HG02678 (cell line): Measurements from ENCODE around the gene TRAPPC4.
"Not testable (repeated sequence)": the region's sequence is repeated elsewhere in the genome, so short reads cannot be mapped to it uniquely, and the experiment has no call there.

Source experiments
- ATAC-seq: cut with Tn5 transposase; IDR thresholded peaks from one replicate; pipeline ENCODE4 v1.9.1; 2021; ENCODE audit warnings: mild to moderate bottlenecking, moderate library complexity; ENCODE audit not compliant: unreplicated experiment

The TRAPPC4 gene

GRCh38 chr11:119012629-119013170 is 5.9 kb upstream of the TRAPPC4 start:
- no peak for ATAC-seq

DNA sequence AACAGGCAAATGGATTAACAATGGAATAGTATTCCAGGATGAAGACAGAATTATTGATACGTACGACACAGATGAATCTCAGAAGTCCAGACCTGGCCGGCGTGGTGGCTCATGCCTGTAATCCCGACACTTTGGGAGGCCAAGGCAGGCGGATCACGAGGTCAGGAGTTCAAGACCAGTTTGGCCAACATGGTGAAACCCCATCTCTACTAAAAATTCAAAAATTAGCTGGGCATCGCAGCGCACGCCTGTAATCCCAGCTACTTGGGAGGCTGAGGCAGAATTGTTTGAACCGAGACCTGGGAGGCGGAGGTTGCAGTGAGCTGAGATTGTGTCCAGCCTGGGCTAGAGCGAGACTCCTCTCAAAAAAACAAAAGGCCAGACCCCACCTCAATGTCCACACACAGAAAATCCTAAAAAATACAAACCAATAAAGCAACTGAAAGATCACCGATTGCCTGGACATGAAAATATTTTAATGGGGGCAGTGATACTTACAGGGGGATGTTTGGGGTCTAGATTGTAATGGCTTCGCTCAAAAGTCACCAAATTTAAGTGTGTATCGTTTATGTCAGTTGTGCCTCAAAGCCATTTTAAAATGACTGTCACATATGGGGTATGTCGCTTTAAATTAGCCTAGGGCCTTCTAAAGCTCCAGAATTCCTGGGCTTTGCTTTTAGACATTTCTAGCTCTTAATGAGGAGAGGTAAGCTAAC is 4.2 kb upstream of the TRAPPC4 start:
- no peak for ATAC-seq

DNA sequence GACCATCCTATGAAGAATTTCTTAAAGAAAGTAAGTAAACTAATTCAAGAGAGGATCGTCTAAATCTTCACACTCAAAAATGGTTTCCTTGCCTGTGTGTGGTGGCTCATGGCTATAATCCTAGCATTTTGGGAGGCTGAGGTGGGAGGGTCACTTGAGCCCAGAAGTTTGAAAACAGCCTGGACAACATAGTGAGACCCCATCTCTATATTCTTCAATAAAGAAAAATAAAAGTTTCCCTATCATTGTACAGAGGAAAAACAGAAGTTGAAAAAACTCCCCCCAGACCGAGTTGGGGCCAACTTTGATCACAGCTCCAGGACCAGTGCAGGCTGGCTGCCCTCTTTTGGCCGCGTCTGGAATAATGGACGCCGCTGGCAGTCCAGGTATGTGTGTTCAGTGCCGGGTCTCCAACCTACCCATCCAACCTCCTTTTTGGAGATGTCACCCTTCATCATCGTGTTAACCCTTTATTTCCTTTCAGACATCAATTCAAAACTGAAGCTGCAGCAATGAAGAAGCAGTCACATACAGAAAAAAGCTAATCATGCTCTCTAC is 3.4 kb upstream of the TRAPPC4 start:
- ATAC-seq, result no peak

DNA sequence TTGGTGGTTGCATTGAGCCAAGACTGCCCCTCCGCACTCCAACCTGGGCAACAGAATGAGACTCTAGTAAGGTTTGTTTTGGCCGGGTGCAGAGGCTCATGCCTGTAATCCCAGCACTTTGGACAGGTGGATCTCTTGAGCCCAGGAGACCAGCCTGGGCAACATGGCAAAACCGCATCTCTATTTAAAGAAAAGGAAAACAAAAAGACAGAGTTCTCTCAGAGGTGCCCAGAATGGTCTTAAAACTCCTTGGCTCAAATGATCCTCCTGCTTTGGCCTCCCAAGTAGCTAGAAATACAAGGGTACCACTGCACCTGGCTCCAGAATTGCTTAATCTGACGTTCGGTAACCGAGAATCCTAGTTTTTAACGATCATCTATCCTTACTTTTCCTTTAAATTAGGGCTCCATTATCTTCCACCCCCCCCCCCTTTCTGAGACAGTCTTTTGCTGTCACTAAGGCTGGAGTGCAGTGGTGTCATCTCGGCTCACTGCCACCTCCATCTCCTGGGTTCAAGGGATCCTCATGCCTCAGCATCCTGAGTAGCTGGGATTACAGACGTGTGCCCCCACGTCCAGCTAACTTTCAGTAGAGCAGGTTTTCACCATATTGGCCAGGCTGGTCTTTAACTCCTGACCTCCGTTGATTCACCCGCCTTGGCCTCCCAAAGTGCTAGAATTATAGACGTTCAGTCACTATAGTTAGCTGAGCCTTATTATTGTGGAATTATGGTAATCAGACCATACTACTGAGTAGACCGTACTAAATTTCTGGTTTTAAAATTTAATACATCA is 2.2 kb upstream of the TRAPPC4 start:
- ATAC-seq, result no peak

DNA sequence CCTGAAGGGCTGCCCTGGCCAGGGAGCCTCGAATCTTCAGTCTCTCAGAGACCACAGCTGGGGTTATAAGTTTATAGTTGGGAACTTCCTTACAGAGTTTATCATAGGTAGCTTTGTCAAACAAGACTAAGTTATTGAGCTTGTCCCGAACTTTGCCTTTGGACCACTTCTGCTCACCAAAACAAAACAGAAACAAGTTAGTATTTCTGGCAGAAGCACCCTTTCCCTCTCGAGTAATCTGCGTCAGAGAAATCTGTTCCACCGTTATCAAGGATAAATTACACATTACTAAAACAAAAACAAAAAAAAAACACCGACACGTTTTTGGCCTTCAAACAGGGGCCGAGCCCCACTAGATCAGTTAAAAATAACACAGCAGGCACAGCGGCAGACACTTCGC is 1.2 kb upstream of the TRAPPC4 start:
- ATAC-seq, result not testable (repeated sequence)

- ATAC-seq, result no peak
Observed at GRCh38 chr11:119019996-119020395, 1.4 kb downstream of the TRAPPC4 start.

DNA sequence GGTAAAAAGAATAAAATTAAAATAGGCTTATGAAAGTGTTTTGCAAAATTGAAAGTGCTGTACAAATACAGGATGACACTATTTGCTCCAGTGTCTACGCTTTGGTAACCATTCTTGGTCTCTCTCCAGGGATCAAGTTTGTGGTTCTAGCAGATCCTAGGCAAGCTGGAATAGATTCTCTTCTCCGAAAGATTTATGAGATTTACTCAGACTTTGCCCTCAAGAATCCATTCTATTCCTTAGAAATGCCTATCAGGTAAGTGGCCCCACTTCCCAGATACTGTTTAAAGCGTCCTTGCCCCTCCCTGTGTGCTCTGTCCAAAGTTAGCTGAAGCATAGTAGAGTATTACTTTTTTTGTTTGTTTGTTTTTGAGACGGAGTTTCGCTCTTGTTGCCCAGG is 3.1 kb downstream of the TRAPPC4 start:
- ATAC-seq, result no peak

DNA sequence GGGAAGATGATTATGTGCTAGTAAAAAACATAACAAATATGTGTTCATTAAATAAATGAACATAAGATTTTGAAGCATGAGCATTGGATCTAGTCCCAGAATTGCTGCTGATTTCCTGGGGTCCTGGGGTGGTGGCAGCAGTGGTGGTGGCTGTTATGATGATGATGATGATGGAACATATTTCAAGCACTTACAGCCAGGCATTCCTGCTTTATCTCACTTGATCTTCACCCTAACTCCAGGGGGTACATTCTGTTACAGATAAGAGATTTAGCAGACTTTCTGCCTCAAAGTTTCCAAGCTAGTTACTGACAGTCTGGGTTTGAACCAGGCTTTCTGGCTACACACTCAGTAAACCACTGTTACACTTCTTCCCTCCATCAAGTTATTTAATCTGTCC is 5.2 kb downstream of the TRAPPC4 start:
- ATAC-seq, result no peak

- ATAC-seq, result no peak
Observed at GRCh38 chr11:119024430-119025098, 6.0 kb downstream of the TRAPPC4 start.

- no peak for ATAC-seq
Observed at GRCh38 chr11:119025099-119025473, 6.5 kb downstream of the TRAPPC4 start.

- no peak for ATAC-seq
Observed at GRCh38 chr11:119025541-119025940, 7.0 kb downstream of the TRAPPC4 start.

- no peak for ATAC-seq
Observed at GRCh38 chr11:119025978-119026766, 7.6 kb downstream of the TRAPPC4 start.

GRCh38 chr11:119026970-119027369 is 8.4 kb downstream of the TRAPPC4 start:
- ATAC-seq, result no peak

- no peak for ATAC-seq
Observed at GRCh38 chr11:119027561-119028345, 9.2 kb downstream of the TRAPPC4 start.

- no peak for ATAC-seq
Observed at GRCh38 chr11:119028346-119029068, 9.9 kb downstream of the TRAPPC4 start.

- no peak for ATAC-seq
Observed at GRCh38 chr11:119029069-119029339, 10.4 kb downstream of the TRAPPC4 start.

GRCh38 chr11:119029340-119030028 is 10.9 kb downstream of the TRAPPC4 start:
- ATAC-seq, result peak; percentile 27

DNA sequence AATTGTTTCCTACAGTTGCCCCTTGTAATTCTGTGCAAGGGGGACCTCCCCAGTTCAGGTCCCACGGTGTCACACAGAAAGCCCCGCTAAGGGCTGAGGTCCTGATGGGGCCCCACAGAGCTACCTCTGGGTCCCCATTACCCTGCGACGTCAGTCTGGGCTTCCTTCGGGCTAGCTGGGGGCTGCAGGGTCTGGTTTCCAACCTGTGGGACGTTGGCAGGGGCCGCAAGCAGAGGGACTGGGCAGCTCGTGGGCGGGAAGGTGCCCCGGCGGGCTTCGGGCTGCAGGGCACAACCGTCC is 11.4 kb downstream of the TRAPPC4 start:
- ATAC-seq, result peak; percentile 20
